CD4-positive, alpha-beta memory T cell (primary cell): ENCODE data around the gene MAD1L1. TPM values are rescaled to one million over a fixed set of nuclear protein-coding genes. Genes with fewer than 3 reads are reported as not detected.

Experiments
- CTCF ChIA-PET: fragments of 350-600 bp; sonication (Branson Sonifier 250); formaldehyde crosslinking; loops from one replicate; lab custom pipeline; 2021; ENCODE audit warnings: inconsistent platforms; ENCODE audit not compliant: partially characterized antibody; lab: Charles Lee
- POLR2A ChIA-PET: fragments of 350-600 bp; sonication (Branson Sonifier 250); formaldehyde crosslinking; loops from one replicate; lab custom pipeline; 2021; ENCODE audit not compliant: partially characterized antibody; lab: Charles Lee
- DNase-seq, 5 donors: peaks; one replicate each; pipeline versions ENCODE4 v3.0.0 to v3.0.0-alpha.2; 2020 to 2022; ENCODE audit warnings: mixed read lengths in 1 of 5
- H3K27ac ChIP-seq: one replicate; pipeline ENCODE4 v1.7.0; 2013; ENCODE audit warnings: low read depth, low read length
- H3K27me3 ChIP-seq: 2 replicates; pipeline ENCODE4 v1.7.0; 2013; ENCODE audit warnings: mild to moderate bottlenecking, low read length, moderate library complexity; ENCODE audit not compliant: insufficient read depth
- H3K36me3 ChIP-seq: 2 replicates; pipeline ENCODE4 v1.7.0; 2013; ENCODE audit warnings: mild to moderate bottlenecking, low read length, moderate library complexity; ENCODE audit not compliant: insufficient read depth
- H3K4me1 ChIP-seq: 2 replicates; pipeline ENCODE4 v1.7.0; 2013; ENCODE audit warnings: mild to moderate bottlenecking, low read length, moderate library complexity; ENCODE audit not compliant: insufficient read depth
- H3K4me3 ChIP-seq, 2 donors: one replicate each; pipeline ENCODE4 v1.7.0; 2013; ENCODE audit warnings: low read length in 2 of 2, mild to moderate bottlenecking in 1 of 2
- H3K9me3 ChIP-seq, 2 donors: one replicate each; pipeline ENCODE4 v1.7.0; 2013; ENCODE audit warnings: low read length in 2 of 2, control low read depth in 1 of 2; ENCODE audit not compliant: control insufficient read depth in 1 of 2
- H3K27ac Mint-ChIP-seq, 7 donors: one replicate each; pipeline ENCODE4 v1.8.0; 2020 to 2021; ENCODE audit warnings: mixed read lengths in 7 of 7, mild to moderate bottlenecking in 6 of 7, inconsistent platforms in 3 of 7, moderate library complexity in 3 of 7
- H3K27me3 Mint-ChIP-seq, 2 donors: one replicate each; pipeline ENCODE4 v1.8.0; 2020 to 2021; ENCODE audit warnings: mixed read lengths in 2 of 2
- H3K36me3 Mint-ChIP-seq, 2 donors: one replicate each; pipeline ENCODE4 v1.8.0; 2020 to 2021; ENCODE audit warnings: mixed read lengths in 2 of 2, inconsistent platforms in 1 of 2, mild to moderate bottlenecking in 1 of 2
- H3K4me1 Mint-ChIP-seq, 4 donors: one replicate each; pipeline ENCODE4 v1.8.0; 2020 to 2021; ENCODE audit warnings: mixed read lengths in 4 of 4, mild to moderate bottlenecking in 1 of 4
- H3K4me3 Mint-ChIP-seq, 8 donors: one replicate each; pipeline ENCODE4 v1.8.0; 2020 to 2021; ENCODE audit warnings: mixed read lengths in 8 of 8, mild to moderate bottlenecking in 7 of 8, moderate library complexity in 6 of 8, inconsistent platforms in 3 of 8
- H3K9me3 Mint-ChIP-seq, 8 donors: one replicate each; pipeline ENCODE4 v1.8.0; 2020 to 2021; ENCODE audit warnings: mixed read lengths in 8 of 8, mild to moderate bottlenecking in 5 of 8, inconsistent platforms in 3 of 8, moderate library complexity in 1 of 8
- intact Hi-C: fragments of 100-400 bp; cut with micrococcal nuclease; formaldehyde crosslinking; loops from one replicate; pipeline ENCODE4 v1.15.1; 2023
- polyA plus RNA-seq, 2 donors: library from polyadenylated mRNA; unstranded; fragments of 300-500 nt; fragmentation: Illumina TruSeq; gene quantifications; one replicate each; pipeline ENCODE4 v1.2.3, GENCODE V29; 2021
- total RNA-seq, 2 experiments: library from RNA; stranded (reverse); gene quantifications; one replicate each; pipeline ENCODE4 v1.2.3, GENCODE V29; 2021

Gene MAD1L1
- total and polyA plus RNA-seq, 4 experiments from 2014 or later: 89.9 to 132 (median 110) TPM

- Histone ChIP-seq H3K9me3 (no peaks in the 10 kb centered on the region), H3K4me1 (peaks cover 16% of the 10 kb centered on the region), H3K36me3 (peaks cover 4% of the 10 kb centered on the region), H3K4me3 (no peak overlapping the region), H3K27ac (no peak overlapping the region), H3K27me3 (no peaks in the 10 kb centered on the region)
- H3K9me3 Mint-ChIP-seq: no peaks in the 10 kb centered on the region
- H3K4me1 Mint-ChIP-seq: peaks cover 7 to 10% (median 9%) of the 10 kb centered on the region in 4 donors
- POLR2A ChIA-PET: no interaction called here
- no peak for DNase-seq
- peaks cover 0 to 14% of the 10 kb centered on the region in 2 donors for H3K36me3 Mint-ChIP-seq
- no peaks in the 10 kb centered on the region for H3K27me3 Mint-ChIP-seq
- H3K27ac Mint-ChIP-seq: no peak overlapping the region
- CTCF ChIA-PET: no interaction called here
- no peak overlapping the region for H3K4me3 Mint-ChIP-seq
- intact Hi-C loops: no loop called here
Measured at GRCh38 chr7:2124604-2125345, 108.0 kb downstream of the MAD1L1 start.

- peaks cover 8 to 19% (median 11%) of the 10 kb centered on the region in 4 donors for H3K4me1 Mint-ChIP-seq
- H3K36me3 ChIP-seq: peaks cover 4% of the 10 kb centered on the region
- intact Hi-C loops: no loop called here
- H3K27me3 Mint-ChIP-seq: no peaks in the 10 kb centered on the region
- H3K4me3 Mint-ChIP-seq: peak overlapping the region in 1 of 8 donors; percentile 26
- no peaks in the 10 kb centered on the region for H3K9me3 ChIP-seq
- peaks cover 24% of the 10 kb centered on the region for H3K4me1 ChIP-seq
- H3K36me3 Mint-ChIP-seq: peaks cover 0 to 14% of the 10 kb centered on the region in 2 donors
- ChIA-PET CTCF (no interaction called here), POLR2A (no interaction called here)
- H3K9me3 Mint-ChIP-seq: no peaks in the 10 kb centered on the region
- H3K27ac Mint-ChIP-seq: peak overlapping the region in 2 of 7 donors; percentile 47 to 51
- DNase-seq: no peak
- no peak overlapping the region for H3K27ac ChIP-seq
- H3K4me3 ChIP-seq: no peak overlapping the region
- H3K27me3 ChIP-seq: no peaks in the 10 kb centered on the region
Measured at GRCh38 chr7:2123916-2124315, 108.8 kb downstream of the MAD1L1 start.

- Histone ChIP-seq H3K27ac (no peak overlapping the region), H3K4me1 (peaks cover 24% of the 10 kb centered on the region), H3K4me3 (no peak overlapping the region), H3K36me3 (peaks cover 4% of the 10 kb centered on the region), H3K9me3 (no peaks in the 10 kb centered on the region), H3K27me3 (no peaks in the 10 kb centered on the region)
- ChIA-PET POLR2A (no interaction called here), CTCF (no interaction called here)
- Mint-ChIP-seq H3K4me1 (peaks cover 8 to 21% (median 11%) of the 10 kb centered on the region in 4 donors), H3K27ac (no peak overlapping the region), H3K27me3 (no peaks in the 10 kb centered on the region), H3K9me3 (no peaks in the 10 kb centered on the region), H3K36me3 (peaks cover 0 to 14% of the 10 kb centered on the region in 2 donors), H3K4me3 (no peak overlapping the region)
- intact Hi-C loops: no loop called here
- DNase-seq: no peak
Measured at GRCh38 chr7:2123360-2123759, 109.4 kb downstream of the MAD1L1 start.

GRCh38 chr7:2122651-2123050 is 110.1 kb downstream of the MAD1L1 start:
- no peak for DNase-seq
- Mint-ChIP-seq H3K27ac (no peak overlapping the region), H3K4me3 (no peak overlapping the region), H3K4me1 (peaks cover 8 to 21% (median 11%) of the 10 kb centered on the region in 4 donors), H3K36me3 (peaks cover 0 to 12% of the 10 kb centered on the region in 2 donors), H3K9me3 (no peaks in the 10 kb centered on the region), H3K27me3 (no peaks in the 10 kb centered on the region)
- Histone ChIP-seq H3K4me3 (no peak overlapping the region), H3K36me3 (peaks cover 4% of the 10 kb centered on the region), H3K9me3 (no peaks in the 10 kb centered on the region), H3K4me1 (peaks cover 24% of the 10 kb centered on the region), H3K27me3 (no peaks in the 10 kb centered on the region), H3K27ac (no peak overlapping the region)
- intact Hi-C loops: no loop called here
- CTCF ChIA-PET: no interaction called here
- POLR2A ChIA-PET: no interaction called here

- Mint-ChIP-seq H3K27me3 (no peaks in the 10 kb centered on the region), H3K27ac (peak overlapping the region in 2 of 7 donors; percentile 43 to 58), H3K9me3 (no peaks in the 10 kb centered on the region), H3K36me3 (peaks cover 0 to 12% of the 10 kb centered on the region in 2 donors), H3K4me1 (peaks cover 8 to 21% (median 12%) of the 10 kb centered on the region in 4 donors), H3K4me3 (peak overlapping the region in 1 of 8 donors; percentile 83)
- no peak overlapping the region for H3K27ac ChIP-seq
- no peak overlapping the region for H3K4me3 ChIP-seq
- DNase-seq: no peak
- H3K4me1 ChIP-seq: peaks cover 24% of the 10 kb centered on the region
- intact Hi-C loops: no loop called here
- no peaks in the 10 kb centered on the region for H3K27me3 ChIP-seq
- H3K36me3 ChIP-seq: peaks cover 4% of the 10 kb centered on the region
- ChIA-PET CTCF (no interaction called here), POLR2A (interaction anchor here (1.3 kb wide), 1 partner anchor 201 kb away, joined by 4 read pairs; no protein-coding TSS in a partner anchor)
- no peaks in the 10 kb centered on the region for H3K9me3 ChIP-seq
Measured at GRCh38 chr7:2120841-2121830, 111.6 kb downstream of the MAD1L1 start.

GRCh38 chr7:2120251-2120660 is 112.5 kb downstream of the MAD1L1 start:
- H3K9me3 Mint-ChIP-seq: no peaks in the 10 kb centered on the region
- peak overlapping the region in 1 of 2 donors; percentile 43 for H3K4me3 ChIP-seq
- intact Hi-C loops: no loop called here

More at GRCh38 chr7:2120251-2120660, 112.5 kb downstream of the MAD1L1 start:
- peak in 4 of 5 donors; percentile 47 to 59 (median 54) for DNase-seq
- Mint-ChIP-seq H3K36me3 (peaks cover 0 to 8% of the 10 kb centered on the region in 2 donors), H3K27me3 (no peaks in the 10 kb centered on the region), H3K4me1 (peaks cover 8 to 21% (median 12%) of the 10 kb centered on the region in 4 donors), H3K27ac (peak overlapping the region in 6 of 7 donors; percentile 73 to 91 (median 88)), H3K4me3 (peak overlapping the region; percentile 24 to 83 (median 68))
- ChIA-PET CTCF (interaction anchor here (1.0 kb wide), 1 partner anchor 16 kb away, joined by 6 read pairs; no protein-coding TSS in a partner anchor), POLR2A (interaction anchor here (1.0 to 1.3 kb wide), 2 partner anchors 16 to 200 kb away, joined by 3 to 4 read pairs; no protein-coding TSS in a partner anchor)
- peaks cover 24% of the 10 kb centered on the region for H3K4me1 ChIP-seq
- H3K27me3 ChIP-seq: no peaks in the 10 kb centered on the region
- H3K9me3 ChIP-seq: no peaks in the 10 kb centered on the region
- H3K36me3 ChIP-seq: no peaks in the 10 kb centered on the region
- H3K27ac ChIP-seq: no peak overlapping the region
